22Rv1 (cell line): ENCODE results near the gene INTS1.

Experiments used
- ZFX ChIP-seq: fragments of 450-650 bp; IDR thresholded peaks from 2 replicates; pipeline ENCODE4 v1.6.1; 2017; ENCODE audit warnings: antibody characterized with exemption, borderline replicate concordance
- TF ChIP-seq, protein P1 (sequence below): fragments of 450-650 bp; IDR thresholded peaks from 2 replicates; pipeline ENCODE4 v1.5.1; 2017; ENCODE audit warnings: mild to moderate bottlenecking

DNA sequence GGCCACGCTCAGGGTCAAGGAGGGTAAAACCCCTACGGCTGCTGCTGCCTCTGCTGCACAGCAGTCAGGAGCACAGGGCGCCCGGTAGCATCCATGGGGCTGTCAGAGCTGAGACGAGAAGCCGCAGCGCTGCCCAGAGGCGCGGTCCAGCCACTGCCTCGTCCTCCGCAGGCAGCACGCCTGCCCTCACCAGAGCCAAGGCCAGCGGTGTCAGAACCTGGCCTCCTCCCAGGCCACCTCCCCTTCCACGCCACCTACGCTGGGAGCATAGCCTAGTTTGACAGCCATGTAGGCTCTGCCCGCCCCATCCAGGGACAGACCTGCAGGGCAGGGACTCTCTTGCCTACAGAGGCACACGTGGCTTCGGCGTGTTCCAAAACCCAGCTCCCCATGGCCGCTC lies 16.2 kb downstream of the INTS1 start:
- TF ChIP-seq, protein P1, sequence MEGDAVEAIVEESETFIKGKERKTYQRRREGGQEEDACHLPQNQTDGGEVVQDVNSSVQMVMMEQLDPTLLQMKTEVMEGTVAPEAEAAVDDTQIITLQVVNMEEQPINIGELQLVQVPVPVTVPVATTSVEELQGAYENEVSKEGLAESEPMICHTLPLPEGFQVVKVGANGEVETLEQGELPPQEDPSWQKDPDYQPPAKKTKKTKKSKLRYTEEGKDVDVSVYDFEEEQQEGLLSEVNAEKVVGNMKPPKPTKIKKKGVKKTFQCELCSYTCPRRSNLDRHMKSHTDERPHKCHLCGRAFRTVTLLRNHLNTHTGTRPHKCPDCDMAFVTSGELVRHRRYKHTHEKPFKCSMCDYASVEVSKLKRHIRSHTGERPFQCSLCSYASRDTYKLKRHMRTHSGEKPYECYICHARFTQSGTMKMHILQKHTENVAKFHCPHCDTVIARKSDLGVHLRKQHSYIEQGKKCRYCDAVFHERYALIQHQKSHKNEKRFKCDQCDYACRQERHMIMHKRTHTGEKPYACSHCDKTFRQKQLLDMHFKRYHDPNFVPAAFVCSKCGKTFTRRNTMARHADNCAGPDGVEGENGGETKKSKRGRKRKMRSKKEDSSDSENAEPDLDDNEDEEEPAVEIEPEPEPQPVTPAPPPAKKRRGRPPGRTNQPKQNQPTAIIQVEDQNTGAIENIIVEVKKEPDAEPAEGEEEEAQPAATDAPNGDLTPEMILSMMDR: no peak
- no peak for TF ChIP-seq ZFX
